ENCODE measurements around the gene TENT4A. TPM values are rescaled to one million over a fixed set of nuclear protein-coding genes. Genes with fewer than 3 reads are reported as not detected.
A peak's percentile ranks its signal among the peaks of the same experiment; 100 is the strongest.
"Not testable (repeated sequence)": the region's sequence is repeated elsewhere in the genome, so short reads cannot be mapped to it uniquely, and the experiment has no call there.

The TENT4A gene
- total RNA-seq, result 10 to 100 TPM; 45.0 to 49.8 TPM

GRCh38 chr5:6713274-6714225, at the start of gene TENT4A:
TENT4A (plus strand) TSS chr5:6713432; CDS start chr5:6713984, 552 bp downstream.
- peak; percentile 3 to 4 for ATAC-seq (replicated peaks in 1 of 2)
- H3K27ac Mint-ChIP-seq, result peak within 1 kb of the TSS; percentile 94
- H3K36me3 Mint-ChIP-seq (ENCODE audit: insufficient read depth in 2 of 2), result peaks cover 0 to 12% of the 10 kb centered on the region in 2 donors
- peaks cover 44% of the 10 kb centered on the region for H3K4me1 Mint-ChIP-seq (ENCODE audit: low read depth)
- no peaks in the 10 kb centered on the region for H3K9me3 Mint-ChIP-seq
- DNase-seq, result peak in 1 of 2 donors; percentile 45
- H3K27me3 Mint-ChIP-seq (ENCODE audit: low read depth), result peaks cover 13% of the 10 kb centered on the region
- peak within 1 kb of the TSS; percentile 89 to 93 for H3K4me3 Mint-ChIP-seq

GRCh38 chr5:6666762-6667161, 46.5 kb upstream of the TENT4A start:
- no peaks in the 10 kb centered on the region for H3K4me1 Mint-ChIP-seq (ENCODE audit: low read depth)
- H3K9me3 Mint-ChIP-seq, result no peaks in the 10 kb centered on the region
- DNase-seq (no peak), ATAC-seq (replicated peaks in 1 of 2) (no peak)
- no peak overlapping the region for H3K4me3 Mint-ChIP-seq
- peaks cover 1 to 7% of the 10 kb centered on the region in 2 donors for H3K36me3 Mint-ChIP-seq (ENCODE audit: insufficient read depth in 2 of 2)
- H3K27ac Mint-ChIP-seq, result no peak overlapping the region
- no peaks in the 10 kb centered on the region for H3K27me3 Mint-ChIP-seq (ENCODE audit: low read depth)

- Mint-ChIP-seq H3K36me3 (ENCODE audit: insufficient read depth in 2 of 2) (peaks cover 1 to 7% of the 10 kb centered on the region in 2 donors), H3K27me3 (ENCODE audit: low read depth) (no peaks in the 10 kb centered on the region), H3K4me1 (ENCODE audit: low read depth) (no peaks in the 10 kb centered on the region), H3K4me3 (no peak overlapping the region), H3K9me3 (no peaks in the 10 kb centered on the region), H3K27ac (no peak overlapping the region)
- ATAC-seq (replicated peaks in 1 of 2) (no peak), DNase-seq (no peak)
Observed at GRCh38 chr5:6667648-6668047, 45.6 kb upstream of the TENT4A start.

- H3K4me1 Mint-ChIP-seq (ENCODE audit: low read depth); H3K9me3 Mint-ChIP-seq; H3K36me3 Mint-ChIP-seq (ENCODE audit: insufficient read depth in 2 of 2); ATAC-seq (replicated peaks in 1 of 2); H3K27me3 Mint-ChIP-seq (ENCODE audit: low read depth); H3K27ac Mint-ChIP-seq; H3K4me3 Mint-ChIP-seq; DNase-seq: not testable (repeated sequence)
Observed at GRCh38 chr5:6668717-6669116, 44.5 kb upstream of the TENT4A start.

GRCh38 chr5:6673031-6673430, 40.2 kb upstream of the TENT4A start:
- Mint-ChIP-seq H3K27ac (no peak overlapping the region), H3K4me3 (no peak overlapping the region), H3K9me3 (peaks cover 0 to 4% of the 10 kb centered on the region in 2 donors), H3K4me1 (ENCODE audit: low read depth) (no peaks in the 10 kb centered on the region), H3K27me3 (ENCODE audit: low read depth) (peaks cover 8% of the 10 kb centered on the region), H3K36me3 (ENCODE audit: insufficient read depth in 2 of 2) (peaks cover 1 to 7% of the 10 kb centered on the region in 2 donors)
- no peak for DNase-seq
- no peak for ATAC-seq (replicated peaks in 1 of 2)

GRCh38 chr5:6673963-6674362, 39.3 kb upstream of the TENT4A start:
- H3K36me3 Mint-ChIP-seq (ENCODE audit: insufficient read depth in 2 of 2), result peaks cover 1 to 7% of the 10 kb centered on the region in 2 donors
- no peaks in the 10 kb centered on the region for H3K4me1 Mint-ChIP-seq (ENCODE audit: low read depth)
- no peak overlapping the region for H3K27ac Mint-ChIP-seq
- DNase-seq (no peak), ATAC-seq (replicated peaks in 1 of 2) (no peak)
- peaks cover 0 to 4% of the 10 kb centered on the region in 2 donors for H3K9me3 Mint-ChIP-seq
- H3K27me3 Mint-ChIP-seq (ENCODE audit: low read depth), result peaks cover 14% of the 10 kb centered on the region
- H3K4me3 Mint-ChIP-seq, result no peak overlapping the region

- H3K4me1 Mint-ChIP-seq (ENCODE audit: low read depth), result no peaks in the 10 kb centered on the region
- peaks cover 16% of the 10 kb centered on the region for H3K27me3 Mint-ChIP-seq (ENCODE audit: low read depth)
- peaks cover 1 to 7% of the 10 kb centered on the region in 2 donors for H3K36me3 Mint-ChIP-seq (ENCODE audit: insufficient read depth in 2 of 2)
Observed at GRCh38 chr5:6674421-6674820, 38.8 kb upstream of the TENT4A start.

GRCh38 chr5:6674886-6675285, 38.3 kb upstream of the TENT4A start:
- no peak for DNase-seq
- peaks cover 16% of the 10 kb centered on the region for H3K27me3 Mint-ChIP-seq (ENCODE audit: low read depth)
- H3K4me3 Mint-ChIP-seq, result no peak overlapping the region

More at GRCh38 chr5:6674421-6674820, 38.8 kb upstream of the TENT4A start:
- no peak for ATAC-seq (replicated peaks in 1 of 2)
- H3K9me3 Mint-ChIP-seq, result peaks cover 0 to 4% of the 10 kb centered on the region in 2 donors
- DNase-seq, result no peak
- H3K27ac Mint-ChIP-seq, result no peak overlapping the region
- H3K4me3 Mint-ChIP-seq, result no peak overlapping the region

GRCh38 chr5:6675784-6676491, 37.3 kb upstream of the TENT4A start:
- peaks cover 0 to 4% of the 10 kb centered on the region in 2 donors for H3K9me3 Mint-ChIP-seq
- no peak overlapping the region for H3K27ac Mint-ChIP-seq
- H3K4me3 Mint-ChIP-seq, result no peak overlapping the region
- no peak for DNase-seq
- ATAC-seq (replicated peaks in 1 of 2), result no peak
- no peaks in the 10 kb centered on the region for H3K4me1 Mint-ChIP-seq (ENCODE audit: low read depth)
- H3K36me3 Mint-ChIP-seq (ENCODE audit: insufficient read depth in 2 of 2), result peaks cover 0 to 3% of the 10 kb centered on the region in 2 donors
- H3K27me3 Mint-ChIP-seq (ENCODE audit: low read depth), result peaks cover 16% of the 10 kb centered on the region

More at GRCh38 chr5:6674886-6675285, 38.3 kb upstream of the TENT4A start:
- ATAC-seq (replicated peaks in 1 of 2), result no peak
- Mint-ChIP-seq H3K9me3 (peaks cover 0 to 4% of the 10 kb centered on the region in 2 donors), H3K27ac (no peak overlapping the region), H3K36me3 (ENCODE audit: insufficient read depth in 2 of 2) (peaks cover 1 to 7% of the 10 kb centered on the region in 2 donors), H3K4me1 (ENCODE audit: low read depth) (no peaks in the 10 kb centered on the region)

- H3K27me3 Mint-ChIP-seq (ENCODE audit: low read depth), result peaks cover 20% of the 10 kb centered on the region
- H3K9me3 Mint-ChIP-seq, result peaks cover 2 to 6% of the 10 kb centered on the region in 2 donors
- peaks cover 0 to 2% of the 10 kb centered on the region in 2 donors for H3K36me3 Mint-ChIP-seq (ENCODE audit: insufficient read depth in 2 of 2)
- no peak for ATAC-seq (replicated peaks in 1 of 2)
- DNase-seq, result no peak
- H3K4me3 Mint-ChIP-seq, result no peak overlapping the region
- H3K27ac Mint-ChIP-seq, result no peak overlapping the region
- H3K4me1 Mint-ChIP-seq (ENCODE audit: low read depth), result no peaks in the 10 kb centered on the region
Observed at GRCh38 chr5:6676702-6677101, 36.5 kb upstream of the TENT4A start.

- no peak overlapping the region for H3K27ac Mint-ChIP-seq
- peaks cover 26% of the 10 kb centered on the region for H3K27me3 Mint-ChIP-seq (ENCODE audit: low read depth)
- DNase-seq, result no peak
- H3K9me3 Mint-ChIP-seq, result peaks cover 2 to 7% of the 10 kb centered on the region in 2 donors
- no peak overlapping the region for H3K4me3 Mint-ChIP-seq
- H3K36me3 Mint-ChIP-seq (ENCODE audit: insufficient read depth in 2 of 2), result peaks cover 0 to 2% of the 10 kb centered on the region in 2 donors
- no peak for ATAC-seq (replicated peaks in 1 of 2)
- H3K4me1 Mint-ChIP-seq (ENCODE audit: low read depth), result no peaks in the 10 kb centered on the region
Observed at GRCh38 chr5:6678385-6678784, 34.8 kb upstream of the TENT4A start.

- no peak for DNase-seq
- Mint-ChIP-seq H3K27ac (no peak overlapping the region), H3K9me3 (peaks cover 2 to 3% of the 10 kb centered on the region in 2 donors), H3K36me3 (ENCODE audit: insufficient read depth in 2 of 2) (peaks cover 0 to 2% of the 10 kb centered on the region in 2 donors), H3K4me1 (ENCODE audit: low read depth) (no peaks in the 10 kb centered on the region), H3K27me3 (ENCODE audit: low read depth) (peaks cover 44% of the 10 kb centered on the region), H3K4me3 (no peak overlapping the region)
- no peak for ATAC-seq (replicated peaks in 1 of 2)
Observed at GRCh38 chr5:6680922-6681321, 32.3 kb upstream of the TENT4A start.

- Mint-ChIP-seq H3K4me3 (no peak overlapping the region), H3K4me1 (ENCODE audit: low read depth) (peaks cover 4% of the 10 kb centered on the region), H3K27me3 (ENCODE audit: low read depth) (peaks cover 45% of the 10 kb centered on the region), H3K36me3 (ENCODE audit: insufficient read depth in 2 of 2) (peaks cover 0 to 2% of the 10 kb centered on the region in 2 donors), H3K27ac (no peak overlapping the region), H3K9me3 (peaks cover 2 to 3% of the 10 kb centered on the region in 2 donors)
- DNase-seq (no peak), ATAC-seq (replicated peaks in 1 of 2) (no peak)
Observed at GRCh38 chr5:6681682-6682081, 31.6 kb upstream of the TENT4A start.
